Fibroblast of lung (primary cell): ENCODE measurements around the gene TBC1D14. TPM values are rescaled to one million over a fixed set of nuclear protein-coding genes. Genes with fewer than 3 reads are reported as not detected.

ENCODE experiments used
- DNase-seq, 2 donors: peaks; one replicate each; pipeline versions ENCODE4 v3.0.0 to v3.0.0-alpha.2; 2010; ENCODE audit warnings: low read depth in 2 of 2
- H2AFZ ChIP-seq: 2 replicates; pipeline ENCODE4 v1.5.1; 2012; ENCODE audit warnings: low read length, control low read depth, inconsistent platforms
- H3K27ac ChIP-seq: 2 replicates; pipeline ENCODE4 v1.5.1; 2011; ENCODE audit warnings: low read length, control low read depth; ENCODE audit not compliant: insufficient read depth
- H3K27me3 ChIP-seq: 2 replicates; pipeline ENCODE4 v1.5.1; 2011; ENCODE audit warnings: mild to moderate bottlenecking, low read length; ENCODE audit not compliant: control insufficient read depth, insufficient read depth
- H3K36me3 ChIP-seq: 2 replicates; pipeline ENCODE4 v1.5.1; 2011; ENCODE audit warnings: low read length; ENCODE audit not compliant: control insufficient read depth, insufficient read depth
- H3K4me1 ChIP-seq: 2 replicates; pipeline ENCODE4 v1.5.1; 2011; ENCODE audit warnings: low read length; ENCODE audit not compliant: control insufficient read depth, insufficient read depth; ENCODE audit errors: extremely low read depth
- H3K4me2 ChIP-seq: 2 replicates; pipeline ENCODE4 v1.5.1; 2011; ENCODE audit warnings: low read length, control low read depth; ENCODE audit not compliant: insufficient read depth; ENCODE audit errors: extremely low read depth
- H3K4me3 ChIP-seq, 4 experiments: fragments of 200-600 bp in 1 of 4; sonication (generic) in 1 of 4; replicated peaks in 1 of 4; 2 replicates each; pipeline ENCODE4 v1.5.1; 2011 to 2016; ENCODE audit warnings: low read length in 4 of 4, low read depth in 3 of 4, mild to moderate bottlenecking in 3 of 4, control low read depth in 2 of 4, inconsistent platforms in 1 of 4, mixed read lengths in 1 of 4; ENCODE audit not compliant: insufficient read depth in 1 of 4; ENCODE audit errors: control extremely low read depth in 1 of 4
- H3K79me2 ChIP-seq: 2 replicates; pipeline ENCODE4 v1.5.1; 2012; ENCODE audit warnings: mild to moderate bottlenecking, low read length, inconsistent platforms; ENCODE audit not compliant: control insufficient read depth, insufficient read depth
- H3K9ac ChIP-seq: 2 replicates; pipeline ENCODE4 v1.5.1; 2011; ENCODE audit warnings: mild to moderate bottlenecking, low read length, control low read depth; ENCODE audit not compliant: insufficient read depth
- H3K9me3 ChIP-seq: 2 replicates; pipeline ENCODE4 v1.5.1; 2012; ENCODE audit warnings: low read depth, low read length; ENCODE audit not compliant: control insufficient read depth, insufficient read depth
- H4K20me1 ChIP-seq: 2 replicates; pipeline ENCODE4 v1.5.1; 2011; ENCODE audit warnings: low read length; ENCODE audit not compliant: control insufficient read depth, insufficient read depth; ENCODE audit errors: extremely low read depth
- CTCF ChIP-seq, 2 donors: IDR thresholded peaks in 1 of 2; conservative IDR thresholded peaks in 1 of 2; 1 replicate in 1 of 2; 2 replicates in 1 of 2; pipeline ENCODE4 v1.5.1; 2011 to 2012; ENCODE audit warnings: low read length in 2 of 2, control low read depth in 1 of 2, inconsistent platforms in 1 of 2, low read depth in 1 of 2, mild to moderate bottlenecking in 1 of 2
- EZH2 ChIP-seq: IDR thresholded peaks from 2 replicates; pipeline ENCODE4 v1.5.1; 2012; ENCODE audit warnings: low read length, control low read depth, mild to moderate bottlenecking; ENCODE audit errors: missing control alignments
- polyA plus RNA-seq, 2 donors: library from polyadenylated mRNA; depleted of rRNA in 1 of 2; stranded (reverse) in 1 of 2; unstranded in 1 of 2; fragments of >200 nt; gene quantifications; 2 replicates each; pipeline ENCODE4 v1.2.1, GENCODE V29; 2011 to 2012; ENCODE audit warnings: missing spikeins in 1 of 2
- total RNA-seq: library from RNA; depleted of rRNA; stranded (reverse); fragments of >200 nt; gene quantifications from 2 replicates; pipeline ENCODE4 v1.2.1, GENCODE V29; 2014

TBC1D14 gene
- total and polyA plus RNA-seq, 2 donors (not counting 1 experiment from before 2014, with no cell fraction given) = 26.9 to 37.7 TPM

DNA sequence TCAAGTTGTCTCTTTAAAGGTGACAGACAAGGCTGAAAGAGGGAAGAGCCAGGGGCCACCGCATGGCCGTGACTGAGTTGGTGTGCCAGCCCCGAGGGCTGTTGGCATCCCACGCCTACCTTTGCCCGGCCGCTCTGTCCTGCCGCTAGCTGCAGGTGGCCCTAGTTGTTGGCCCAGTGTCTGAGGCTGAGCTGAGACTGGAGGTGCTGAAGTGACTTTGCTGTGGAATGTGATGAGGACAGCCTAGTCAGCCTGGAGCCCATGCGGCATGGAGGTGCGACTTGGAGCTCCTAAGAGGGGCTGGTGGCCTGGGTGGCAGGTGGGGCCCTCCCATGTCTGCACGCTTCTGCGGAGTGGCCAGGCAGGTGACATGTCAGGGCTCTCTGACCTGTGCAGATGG lies 140.1 kb downstream of the TBC1D14 start:
- H3K9me3 ChIP-seq = no peaks in the 10 kb centered on the region
- H3K4me2 ChIP-seq = no peak overlapping the region
- H3K4me3 ChIP-seq = no peak overlapping the region
- H2AFZ ChIP-seq = no peak overlapping the region
- DNase-seq = no peak
- H3K4me1 ChIP-seq = peaks cover 1% of the 10 kb centered on the region
- H3K36me3 ChIP-seq = peaks cover 3% of the 10 kb centered on the region
- peaks cover 49% of the 10 kb centered on the region for H3K79me2 ChIP-seq
- no peak for TF ChIP-seq CTCF (conservative IDR thresholded peaks at IDR 0.05 in 1 of 2, IDR thresholded peaks at IDR 0.05 in 1 of 2; ENCODE audit: low read depth in 1 of 2, low read length in 2 of 2)
- no peak for TF ChIP-seq EZH2
- no peak overlapping the region for H3K27ac ChIP-seq
- H3K9ac ChIP-seq = no peak overlapping the region
- no peaks in the 10 kb centered on the region for H4K20me1 ChIP-seq
- no peaks in the 10 kb centered on the region for H3K27me3 ChIP-seq

DNA sequence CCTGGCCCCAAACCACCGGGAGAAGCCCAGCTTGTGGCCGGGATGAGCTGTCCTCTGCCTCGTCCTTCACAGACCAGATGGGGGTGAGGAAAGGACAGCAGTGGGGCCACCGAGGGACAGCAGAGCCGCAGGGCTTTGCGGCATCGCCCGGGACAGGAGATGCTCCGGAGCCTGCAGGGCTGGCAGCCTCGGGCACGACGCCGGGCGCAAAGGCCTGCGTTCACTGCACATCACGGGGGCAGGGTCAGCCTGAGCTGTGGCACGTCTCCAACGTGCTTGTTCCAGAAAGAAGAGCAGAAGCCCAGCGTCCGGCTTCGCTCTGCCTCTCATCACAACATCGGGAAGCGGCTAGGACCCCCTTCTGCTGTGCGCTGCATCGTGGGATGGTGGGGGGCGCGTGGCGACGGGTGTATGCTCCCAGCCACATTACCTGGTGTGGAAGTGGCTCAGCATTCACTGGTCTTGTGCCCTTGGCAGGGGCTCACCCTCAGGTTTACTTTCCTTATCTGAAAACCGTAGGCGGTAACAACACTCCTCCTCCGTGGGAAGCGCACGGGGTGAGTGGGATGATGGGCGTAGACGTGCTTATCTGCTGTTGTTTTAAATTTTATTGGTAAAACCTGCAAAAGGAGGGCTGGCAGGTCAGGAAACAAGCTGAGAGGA lies 141.0 kb downstream of the TBC1D14 start:
- Histone ChIP-seq H3K4me3 (no peak overlapping the region), H3K27me3 (no peaks in the 10 kb centered on the region), H3K27ac (no peak overlapping the region), H3K36me3 (peaks cover 3% of the 10 kb centered on the region), H3K4me2 (no peak overlapping the region), H2AFZ (no peak overlapping the region), H3K4me1 (no peaks in the 10 kb centered on the region), H3K9ac (no peak overlapping the region), H3K9me3 (no peaks in the 10 kb centered on the region), H4K20me1 (no peaks in the 10 kb centered on the region), H3K79me2 (peaks cover 41% of the 10 kb centered on the region)
- TF ChIP-seq CTCF (conservative IDR thresholded peaks at IDR 0.05 in 1 of 2, IDR thresholded peaks at IDR 0.05 in 1 of 2; ENCODE audit: low read depth in 1 of 2, low read length in 2 of 2) (no peak), EZH2 (no peak)
- DNase-seq = no peak

DNA sequence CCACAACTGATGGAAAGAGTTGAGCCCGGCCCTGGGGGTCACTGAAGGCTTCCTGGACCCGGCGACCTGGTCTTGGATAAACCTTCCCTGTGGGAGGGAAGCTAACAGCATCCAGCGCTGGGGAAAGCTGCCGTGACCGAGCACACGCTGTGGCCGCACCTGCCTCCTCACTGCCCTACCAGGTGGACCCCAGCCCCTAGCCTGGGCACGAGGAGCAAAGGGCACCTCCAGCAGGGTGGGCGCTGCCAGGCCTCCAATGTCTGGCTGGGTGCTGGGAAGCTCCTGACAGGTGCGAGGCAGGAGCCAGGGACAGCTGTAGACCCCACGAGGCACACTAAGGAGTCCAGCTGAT lies 141.5 kb downstream of the TBC1D14 start:
- Histone ChIP-seq H3K4me3 (no peak overlapping the region), H3K9me3 (no peaks in the 10 kb centered on the region), H3K27ac (no peak overlapping the region), H3K79me2 (peaks cover 36% of the 10 kb centered on the region), H3K36me3 (peaks cover 3% of the 10 kb centered on the region), H3K27me3 (no peaks in the 10 kb centered on the region), H3K4me2 (no peak overlapping the region), H4K20me1 (no peaks in the 10 kb centered on the region), H3K4me1 (no peaks in the 10 kb centered on the region), H3K9ac (no peak overlapping the region), H2AFZ (no peak overlapping the region)
- TF ChIP-seq EZH2 (no peak), CTCF (conservative IDR thresholded peaks at IDR 0.05 in 1 of 2, IDR thresholded peaks at IDR 0.05 in 1 of 2; ENCODE audit: low read depth in 1 of 2, low read length in 2 of 2) (no peak)
- no peak for DNase-seq
